Type B pancreatic cell (in vitro differentiated cells): ENCODE results near the gene KRTAP10-3. TPM values are rescaled to one million over a fixed set of nuclear protein-coding genes. Genes with fewer than 3 reads are reported as not detected.

ENCODE experiments used
- DNase-seq: peaks from one replicate; pipeline ENCODE4 v3.0.0; 2021; ENCODE audit warnings: mixed read lengths; ENCODE audit not compliant: unreplicated experiment; ENCODE audit errors: extremely low spot score
- H3K27ac Mint-ChIP-seq: 2 replicates; pipeline ENCODE4 v1.8.0; 2021; ENCODE audit warnings: mild to moderate bottlenecking, mixed read lengths
- H3K27me3 Mint-ChIP-seq: 2 replicates; pipeline ENCODE4 v1.8.0; 2021; ENCODE audit warnings: mixed read lengths
- H3K36me3 Mint-ChIP-seq: 2 replicates; pipeline ENCODE4 v1.8.0; 2021; ENCODE audit warnings: mixed read lengths
- H3K4me1 Mint-ChIP-seq: one replicate; pipeline ENCODE4 v1.8.0; 2021; ENCODE audit warnings: mixed read lengths; ENCODE audit not compliant: unreplicated experiment
- H3K4me3 Mint-ChIP-seq: 2 replicates; pipeline ENCODE4 v1.8.0; 2021; ENCODE audit warnings: mild to moderate bottlenecking, mixed read lengths
- H3K9me3 Mint-ChIP-seq: 2 replicates; pipeline ENCODE4 v1.8.0; 2021; ENCODE audit warnings: mixed read lengths
- CTCF ChIP-seq: fragments of 200-600 bp; sonication (generic); conservative IDR thresholded peaks from 2 replicates; pipeline ENCODE4 v1.5.0; 2021; ENCODE audit warnings: antibody characterized with exemption, mild to moderate bottlenecking
- total RNA-seq: library from RNA; stranded (reverse); gene quantifications from 2 replicates; pipeline ENCODE4 v1.2.1, GENCODE V29; 2021; ENCODE audit warnings: low replicate concordance

Gene KRTAP10-3
- total RNA-seq, 1 donor from 2014 or later, result not detected

GRCh38 chr21:44557491-44558328 is 885 bp downstream of the KRTAP10-3 start:
- no peak overlapping the region for H3K4me3 Mint-ChIP-seq
- DNase-seq, result no peak
- peaks cover 10% of the 10 kb centered on the region for H3K27me3 Mint-ChIP-seq
- H3K4me1 Mint-ChIP-seq, result no peaks in the 10 kb centered on the region
- no peaks in the 10 kb centered on the region for H3K9me3 Mint-ChIP-seq
- TF ChIP-seq CTCF, result no peak
- no peak overlapping the region for H3K27ac Mint-ChIP-seq
- no peaks in the 10 kb centered on the region for H3K36me3 Mint-ChIP-seq

- no peak for TF ChIP-seq CTCF
- H3K4me1 Mint-ChIP-seq, result no peaks in the 10 kb centered on the region
- peaks cover 8% of the 10 kb centered on the region for H3K27me3 Mint-ChIP-seq
- no peaks in the 10 kb centered on the region for H3K36me3 Mint-ChIP-seq
- H3K9me3 Mint-ChIP-seq, result no peaks in the 10 kb centered on the region
- H3K27ac Mint-ChIP-seq, result no peak overlapping the region
- no peak overlapping the region for H3K4me3 Mint-ChIP-seq
- no peak for DNase-seq
Measured at GRCh38 chr21:44556879-44557278, 1.7 kb downstream of the KRTAP10-3 start.

GRCh38 chr21:44555200-44555875 is 3.3 kb downstream of the KRTAP10-3 start:
- no peak for DNase-seq
- Mint-ChIP-seq H3K4me1 (peaks cover 5% of the 10 kb centered on the region), H3K27me3 (peaks cover 4% of the 10 kb centered on the region), H3K36me3 (no peaks in the 10 kb centered on the region), H3K27ac (no peak overlapping the region), H3K9me3 (no peaks in the 10 kb centered on the region), H3K4me3 (no peak overlapping the region)
- TF ChIP-seq CTCF, result no peak

GRCh38 chr21:44552681-44553080 is 5.9 kb downstream of the KRTAP10-3 start:
- no peak for TF ChIP-seq CTCF
- H3K9me3 Mint-ChIP-seq, result no peaks in the 10 kb centered on the region
- no peak overlapping the region for H3K4me3 Mint-ChIP-seq
- no peaks in the 10 kb centered on the region for H3K27me3 Mint-ChIP-seq
- H3K27ac Mint-ChIP-seq, result no peak overlapping the region
- no peaks in the 10 kb centered on the region for H3K36me3 Mint-ChIP-seq
- H3K4me1 Mint-ChIP-seq, result peaks cover 20% of the 10 kb centered on the region
- no peak for DNase-seq

GRCh38 chr21:44552136-44552535 is 6.5 kb downstream of the KRTAP10-3 start:
- no peak for DNase-seq
- no peaks in the 10 kb centered on the region for H3K27me3 Mint-ChIP-seq

More at GRCh38 chr21:44552136-44552535, 6.5 kb downstream of the KRTAP10-3 start:
- H3K4me3 Mint-ChIP-seq, result no peak overlapping the region
- TF ChIP-seq CTCF, result no peak
- H3K27ac Mint-ChIP-seq, result no peak overlapping the region
- H3K36me3 Mint-ChIP-seq, result peaks cover under 1% of the 10 kb centered on the region
- peaks cover 20% of the 10 kb centered on the region for H3K4me1 Mint-ChIP-seq
- H3K9me3 Mint-ChIP-seq, result peaks cover 2% of the 10 kb centered on the region
